ENCODE data around the gene DAAM2.

The DAAM2 gene

DNA sequence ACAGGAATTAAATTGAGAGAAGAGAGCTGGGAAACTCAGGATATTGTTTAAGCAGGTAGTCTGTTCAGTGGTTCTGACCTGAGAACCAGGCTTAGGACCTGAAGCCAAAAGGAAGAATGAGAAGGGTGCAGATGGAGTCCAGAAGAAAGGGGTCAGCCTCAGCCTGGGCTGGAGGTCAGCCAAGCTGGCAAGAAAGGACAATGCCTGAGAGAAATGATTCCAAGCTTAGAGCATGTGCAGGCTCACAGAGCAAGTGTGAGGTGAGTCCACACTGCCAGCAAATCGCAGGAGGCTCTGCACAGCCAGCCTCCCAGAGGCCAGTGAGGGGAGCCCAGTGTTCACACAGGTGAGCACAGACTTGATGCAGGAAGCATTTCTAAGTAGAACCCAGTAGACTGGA lies 47.3 kb downstream of the DAAM2 start:
- Mint-ChIP-seq H3K27me3 (peaks cover 39% of the 10 kb centered on the region), H3K4me3 (no peak overlapping the region), H3K36me3 (ENCODE audit: low read depth) (no peaks in the 10 kb centered on the region), H3K4me1 (ENCODE audit: low read depth) (no peaks in the 10 kb centered on the region), H3K27ac (no peak overlapping the region), H3K9me3 (no peaks in the 10 kb centered on the region)
- no peak for DNase-seq

DNA sequence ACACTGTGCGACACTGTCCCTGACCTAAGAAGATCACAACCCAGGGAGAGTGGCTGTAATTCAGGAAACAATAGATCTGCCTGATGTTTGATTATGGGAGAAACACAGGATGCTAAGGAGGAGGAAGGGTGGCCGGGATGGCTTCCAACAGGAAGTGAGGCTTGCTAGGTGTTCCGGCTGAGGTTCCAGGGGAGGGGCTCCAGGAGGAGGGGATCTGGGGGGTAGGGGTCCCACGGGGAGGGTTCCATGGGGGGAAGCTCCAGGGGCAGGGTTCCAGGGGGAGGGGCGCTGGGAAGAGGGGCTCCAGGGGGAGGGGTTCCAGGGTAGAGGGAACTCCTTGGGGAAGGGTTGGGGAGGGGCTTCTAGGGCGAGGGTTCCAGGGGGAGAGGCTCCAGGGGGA lies 48.6 kb downstream of the DAAM2 start:
- Mint-ChIP-seq H3K36me3 (ENCODE audit: low read depth) (no peaks in the 10 kb centered on the region), H3K9me3 (no peaks in the 10 kb centered on the region), H3K4me3 (no peak overlapping the region), H3K4me1 (ENCODE audit: low read depth) (no peaks in the 10 kb centered on the region), H3K27me3 (peaks cover 35% of the 10 kb centered on the region), H3K27ac (no peak overlapping the region)
- DNase-seq, result no peak

DNA sequence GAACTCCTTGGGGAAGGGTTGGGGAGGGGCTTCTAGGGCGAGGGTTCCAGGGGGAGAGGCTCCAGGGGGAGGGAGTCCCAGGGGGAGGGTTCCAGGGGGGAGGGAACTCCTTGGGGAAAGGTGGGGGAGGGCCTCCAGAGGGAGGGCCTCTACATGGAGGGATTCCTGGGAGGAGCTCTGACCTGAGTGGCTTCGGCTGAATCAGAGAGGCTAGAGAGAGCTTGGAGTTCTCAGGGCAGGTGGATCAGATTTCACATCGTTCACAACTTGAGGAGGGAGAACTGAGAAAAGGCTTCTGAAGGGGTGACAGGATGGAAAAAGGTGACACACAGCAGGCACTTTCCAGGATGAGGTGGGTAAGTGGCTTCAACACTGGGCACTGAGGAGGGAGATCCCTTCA lies 49.1 kb downstream of the DAAM2 start:
- Mint-ChIP-seq H3K27ac (no peak overlapping the region), H3K4me1 (ENCODE audit: low read depth) (no peaks in the 10 kb centered on the region), H3K27me3 (peaks cover 35% of the 10 kb centered on the region), H3K9me3 (no peaks in the 10 kb centered on the region), H3K36me3 (ENCODE audit: low read depth) (no peaks in the 10 kb centered on the region), H3K4me3 (no peak overlapping the region)
- DNase-seq, result no peak

DNA sequence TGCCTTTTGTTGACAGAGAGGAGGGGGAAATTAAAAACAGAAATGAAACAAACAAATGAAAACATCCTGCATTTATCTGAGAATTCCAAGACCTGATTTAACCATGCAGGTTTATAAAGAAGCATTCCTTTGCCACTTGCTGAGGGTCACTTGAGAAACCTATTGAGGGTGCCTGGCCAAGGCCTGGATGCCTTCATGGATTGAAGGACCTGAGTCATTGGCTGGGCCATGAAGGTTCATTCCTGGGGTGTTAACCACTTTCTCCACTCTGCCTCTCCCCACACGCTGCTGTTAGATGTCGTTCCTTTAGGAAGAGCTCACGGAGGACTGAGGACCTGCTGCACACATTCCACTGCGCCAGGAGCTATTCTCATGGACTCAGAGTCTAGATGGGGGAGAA lies 49.7 kb downstream of the DAAM2 start:
- Mint-ChIP-seq H3K9me3 (no peaks in the 10 kb centered on the region), H3K27me3 (peaks cover 34% of the 10 kb centered on the region), H3K27ac (no peak overlapping the region), H3K4me3 (no peak overlapping the region), H3K36me3 (ENCODE audit: low read depth) (no peaks in the 10 kb centered on the region), H3K4me1 (ENCODE audit: low read depth) (no peaks in the 10 kb centered on the region)
- DNase-seq, result no peak

DNA sequence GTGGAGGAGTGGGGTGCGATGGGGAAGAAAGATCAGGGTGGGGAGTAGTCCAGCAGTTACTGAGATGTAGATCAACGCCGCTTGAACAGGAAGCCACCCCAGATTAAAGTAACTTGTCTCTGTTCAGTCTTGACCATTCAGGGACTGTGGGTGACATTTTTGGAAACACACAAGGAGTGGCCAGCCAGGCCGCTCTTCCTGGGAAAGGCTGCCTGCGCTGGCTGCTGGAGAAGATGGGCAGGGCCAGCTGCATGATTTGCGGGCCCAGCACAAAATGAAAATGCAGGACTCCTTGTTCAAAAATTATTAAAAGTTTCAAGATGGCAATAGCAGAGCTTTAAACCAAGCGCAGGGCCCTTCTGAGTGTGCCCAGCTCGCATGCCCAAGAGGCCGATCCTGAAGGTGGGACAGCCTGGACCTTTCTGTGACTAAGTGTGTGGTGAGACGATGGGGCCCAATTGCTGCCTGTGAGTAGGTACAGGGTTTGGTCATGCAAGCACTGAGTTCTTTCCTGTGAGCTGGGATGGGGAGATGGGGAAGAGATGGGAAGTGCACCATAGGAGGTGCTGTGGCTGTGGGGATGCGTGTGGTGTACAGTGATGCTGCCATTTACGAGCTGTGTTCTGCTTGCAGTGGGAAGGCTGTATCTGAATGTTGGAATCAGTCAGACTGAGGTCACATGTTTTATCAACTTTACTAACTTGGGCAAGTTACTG lies 51.3 kb downstream of the DAAM2 start:
- Mint-ChIP-seq H3K4me3 (no peak overlapping the region), H3K27ac (no peak overlapping the region), H3K9me3 (no peaks in the 10 kb centered on the region), H3K27me3 (peaks cover 22% of the 10 kb centered on the region), H3K4me1 (ENCODE audit: low read depth) (no peaks in the 10 kb centered on the region), H3K36me3 (ENCODE audit: low read depth) (no peaks in the 10 kb centered on the region)
- no peak for DNase-seq

DNA sequence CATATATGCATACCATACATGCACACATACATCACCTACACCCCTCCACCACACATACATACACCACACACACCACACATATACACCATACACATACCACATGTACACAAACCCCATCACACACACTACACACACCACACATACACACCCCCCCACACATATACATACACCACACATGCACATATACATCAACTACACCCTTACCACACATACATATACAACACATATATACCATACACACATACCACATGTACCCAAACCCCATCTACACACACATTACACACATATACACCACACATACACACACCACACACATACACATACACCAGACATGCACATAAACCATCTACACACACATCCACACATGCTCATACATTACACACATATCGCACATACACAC lies 52.7 kb downstream of the DAAM2 start:
- no peaks in the 10 kb centered on the region for H3K36me3 Mint-ChIP-seq (ENCODE audit: low read depth)
- no peaks in the 10 kb centered on the region for H3K9me3 Mint-ChIP-seq
- no peaks in the 10 kb centered on the region for H3K4me1 Mint-ChIP-seq (ENCODE audit: low read depth)
- peaks cover 11% of the 10 kb centered on the region for H3K27me3 Mint-ChIP-seq
- no peak overlapping the region for H3K4me3 Mint-ChIP-seq
- DNase-seq, result no peak
- H3K27ac Mint-ChIP-seq, result no peak overlapping the region

DNA sequence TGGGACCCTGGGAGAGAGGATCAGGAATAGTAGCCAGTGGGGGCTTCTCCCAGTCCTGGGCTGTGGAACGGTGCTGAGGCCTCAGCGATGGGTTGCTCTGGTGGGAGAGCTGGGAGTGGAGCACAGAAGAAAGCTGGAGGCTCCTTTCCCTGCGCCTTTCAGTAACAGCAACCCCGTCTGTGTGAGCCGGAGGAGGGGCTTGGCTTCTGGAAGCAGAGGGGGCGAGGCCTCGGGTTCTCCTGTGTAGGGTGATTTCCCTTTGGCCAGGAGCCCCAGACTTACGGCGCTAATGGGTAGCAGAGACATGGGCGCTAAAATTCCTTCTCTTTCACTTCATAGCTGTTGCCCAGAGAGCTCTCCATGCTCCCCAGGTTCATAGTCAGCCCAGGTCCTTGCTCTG lies 55.0 kb downstream of the DAAM2 start:
- H3K9me3 Mint-ChIP-seq, result no peaks in the 10 kb centered on the region
- H3K27me3 Mint-ChIP-seq, result peaks cover 9% of the 10 kb centered on the region
- no peak for DNase-seq
- H3K36me3 Mint-ChIP-seq (ENCODE audit: low read depth), result no peaks in the 10 kb centered on the region
- H3K27ac Mint-ChIP-seq, result no peak overlapping the region
- H3K4me3 Mint-ChIP-seq, result no peak overlapping the region
- no peaks in the 10 kb centered on the region for H3K4me1 Mint-ChIP-seq (ENCODE audit: low read depth)

DNA sequence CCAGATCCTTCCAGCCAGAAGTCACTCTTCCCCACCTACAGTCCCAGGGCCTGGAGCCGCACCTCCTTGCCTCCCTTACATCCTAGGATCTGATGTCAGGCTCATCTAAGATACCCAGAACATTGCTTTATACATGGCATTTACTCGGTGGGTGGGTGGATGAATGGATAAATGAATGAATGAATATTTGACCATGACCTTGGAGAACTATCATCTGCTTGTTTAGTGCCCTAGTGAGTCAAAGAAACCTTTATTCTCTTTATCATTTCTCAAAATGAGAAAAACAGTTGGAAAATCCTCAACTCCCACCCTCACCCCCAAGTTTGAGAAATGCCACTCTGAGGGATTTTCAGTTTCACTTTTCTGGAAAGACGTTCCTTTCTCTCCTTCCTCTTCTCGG lies 56.0 kb downstream of the DAAM2 start:
- no peak overlapping the region for H3K4me3 Mint-ChIP-seq
- no peaks in the 10 kb centered on the region for H3K36me3 Mint-ChIP-seq (ENCODE audit: low read depth)
- DNase-seq, result no peak
- H3K27me3 Mint-ChIP-seq, result peaks cover 9% of the 10 kb centered on the region
- H3K9me3 Mint-ChIP-seq, result no peaks in the 10 kb centered on the region
- no peak overlapping the region for H3K27ac Mint-ChIP-seq
- H3K4me1 Mint-ChIP-seq (ENCODE audit: low read depth), result no peaks in the 10 kb centered on the region

DNA sequence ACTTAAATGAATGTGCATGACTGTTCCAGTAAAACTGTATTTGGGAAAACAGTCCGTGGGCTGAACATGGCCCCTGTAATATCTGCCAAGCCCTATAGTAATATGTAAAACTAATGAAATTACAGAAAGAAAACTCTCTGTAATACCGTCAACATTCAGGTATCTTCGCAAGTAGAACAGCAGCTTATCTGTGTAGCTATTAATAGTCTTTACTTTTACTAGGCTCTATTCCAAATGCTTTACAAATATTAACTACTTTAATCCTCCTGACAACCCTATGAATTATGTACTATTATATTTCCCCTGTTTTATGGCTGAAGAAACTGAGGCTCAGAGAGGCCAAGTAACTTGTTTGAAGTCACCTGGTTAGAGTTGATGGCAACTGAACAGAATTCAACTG lies 57.1 kb downstream of the DAAM2 start:
- no peaks in the 10 kb centered on the region for H3K36me3 Mint-ChIP-seq (ENCODE audit: low read depth)
- DNase-seq, result no peak
- no peaks in the 10 kb centered on the region for H3K4me1 Mint-ChIP-seq (ENCODE audit: low read depth)
- H3K27me3 Mint-ChIP-seq, result peaks cover 9% of the 10 kb centered on the region
- no peak overlapping the region for H3K27ac Mint-ChIP-seq
- H3K4me3 Mint-ChIP-seq, result no peak overlapping the region
- no peaks in the 10 kb centered on the region for H3K9me3 Mint-ChIP-seq

DNA sequence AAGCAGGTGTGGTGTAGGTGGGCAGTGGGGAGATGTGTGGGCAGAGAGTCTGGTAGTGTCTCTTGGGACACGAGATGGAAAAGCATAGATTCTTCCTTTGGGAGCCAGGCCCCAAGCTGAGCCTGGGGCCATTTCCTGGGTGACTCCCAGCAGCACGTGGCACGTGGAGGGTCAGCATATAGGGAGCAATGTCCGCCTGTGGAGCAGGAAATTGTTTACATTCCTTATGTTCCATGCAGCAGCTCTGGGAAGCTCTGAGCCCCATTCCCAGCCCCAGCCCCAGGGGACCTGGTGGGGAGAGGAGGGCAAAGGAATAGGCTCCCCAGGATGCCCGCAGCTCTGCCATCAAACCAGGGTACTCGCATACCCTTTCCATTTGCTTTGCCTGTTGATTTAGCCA lies 57.6 kb downstream of the DAAM2 start:
- no peak for DNase-seq
- no peaks in the 10 kb centered on the region for H3K36me3 Mint-ChIP-seq (ENCODE audit: low read depth)

DNA sequence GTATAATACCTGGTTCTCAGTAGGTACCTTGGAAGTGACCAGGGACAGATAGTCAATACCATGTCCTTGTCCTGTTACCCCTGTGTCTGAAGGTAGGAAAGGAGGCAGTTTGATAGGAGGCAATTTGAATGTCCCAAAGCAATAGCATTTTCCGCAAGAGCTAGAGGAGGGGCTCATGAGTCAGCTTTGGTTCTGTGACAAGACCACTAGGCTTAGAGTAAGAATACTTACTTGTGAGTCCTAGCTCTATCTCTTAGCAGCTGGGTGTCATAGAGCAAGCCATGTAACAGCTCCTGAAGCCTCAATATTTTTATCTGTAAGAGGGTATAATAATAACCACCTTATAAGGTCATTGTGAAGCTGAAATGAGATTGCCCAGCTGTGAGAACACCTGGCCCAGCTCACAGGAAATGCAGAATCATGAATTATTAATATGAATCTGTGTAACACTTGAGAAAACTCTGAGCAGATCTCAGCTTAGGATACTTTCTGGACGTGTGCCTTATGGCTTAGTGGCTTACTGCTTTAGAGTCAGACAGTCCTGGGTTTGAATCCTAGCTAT lies 58.6 kb downstream of the DAAM2 start:
- H3K9me3 Mint-ChIP-seq, result no peaks in the 10 kb centered on the region
- H3K36me3 Mint-ChIP-seq (ENCODE audit: low read depth), result no peaks in the 10 kb centered on the region
- H3K27me3 Mint-ChIP-seq, result peaks cover 9% of the 10 kb centered on the region
- H3K4me1 Mint-ChIP-seq (ENCODE audit: low read depth), result no peaks in the 10 kb centered on the region
- no peak overlapping the region for H3K4me3 Mint-ChIP-seq
- no peak for DNase-seq
- no peak overlapping the region for H3K27ac Mint-ChIP-seq

More for the DNA sequence above, 57.6 kb downstream of the DAAM2 start:
- Mint-ChIP-seq H3K4me3 (no peak overlapping the region), H3K27ac (no peak overlapping the region), H3K4me1 (ENCODE audit: low read depth) (no peaks in the 10 kb centered on the region), H3K27me3 (peaks cover 9% of the 10 kb centered on the region), H3K9me3 (no peaks in the 10 kb centered on the region)

DNA sequence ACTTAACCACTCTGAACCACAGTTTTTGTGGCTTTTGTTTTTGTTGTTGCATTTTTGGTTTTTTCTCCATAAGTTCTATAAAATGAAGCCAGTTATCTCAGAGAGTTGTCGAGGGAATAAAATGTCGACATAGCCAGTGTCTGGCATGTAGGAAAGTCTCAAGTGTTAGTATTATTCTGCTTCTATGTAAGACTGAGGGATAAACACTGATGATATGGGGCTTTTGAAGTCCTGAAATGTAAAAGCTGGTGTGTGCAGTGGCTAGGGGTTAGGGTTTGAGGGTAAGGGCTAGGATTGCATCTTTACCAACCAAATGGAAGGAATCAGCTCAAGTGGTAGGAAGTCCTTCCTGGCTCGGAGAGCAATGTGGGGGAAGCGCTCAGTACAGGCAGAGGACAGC lies 59.2 kb downstream of the DAAM2 start:
- Mint-ChIP-seq H3K27ac (no peak overlapping the region), H3K36me3 (ENCODE audit: low read depth) (no peaks in the 10 kb centered on the region), H3K4me1 (ENCODE audit: low read depth) (no peaks in the 10 kb centered on the region), H3K4me3 (no peak overlapping the region), H3K27me3 (peaks cover 9% of the 10 kb centered on the region), H3K9me3 (no peaks in the 10 kb centered on the region)
- no peak for DNase-seq

DNA sequence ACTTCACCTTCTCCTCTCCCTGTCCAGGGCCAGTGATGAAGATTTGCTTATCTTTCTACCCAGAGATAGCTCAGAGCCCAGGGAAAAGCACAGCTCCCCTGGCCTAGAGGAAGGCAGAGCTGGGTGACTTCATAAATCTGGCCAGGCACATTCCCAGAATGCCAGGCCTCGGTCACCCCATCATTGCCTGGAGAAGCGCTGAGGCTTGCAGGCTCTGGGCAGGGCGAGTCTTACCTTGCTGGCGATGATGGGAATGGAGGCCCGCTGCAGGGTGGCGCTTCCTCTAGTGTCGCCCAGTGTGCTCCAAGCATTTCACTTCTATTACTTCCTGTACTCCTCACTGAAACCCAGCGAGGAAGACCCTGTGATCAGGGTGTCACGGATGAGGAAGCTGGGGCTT lies 60.1 kb downstream of the DAAM2 start:
- H3K27ac Mint-ChIP-seq, result no peak overlapping the region
- H3K4me1 Mint-ChIP-seq (ENCODE audit: low read depth), result no peaks in the 10 kb centered on the region
- no peak for DNase-seq
- H3K9me3 Mint-ChIP-seq, result no peaks in the 10 kb centered on the region
- H3K27me3 Mint-ChIP-seq, result peaks cover 15% of the 10 kb centered on the region
- no peak overlapping the region for H3K4me3 Mint-ChIP-seq
- no peaks in the 10 kb centered on the region for H3K36me3 Mint-ChIP-seq (ENCODE audit: low read depth)

DNA sequence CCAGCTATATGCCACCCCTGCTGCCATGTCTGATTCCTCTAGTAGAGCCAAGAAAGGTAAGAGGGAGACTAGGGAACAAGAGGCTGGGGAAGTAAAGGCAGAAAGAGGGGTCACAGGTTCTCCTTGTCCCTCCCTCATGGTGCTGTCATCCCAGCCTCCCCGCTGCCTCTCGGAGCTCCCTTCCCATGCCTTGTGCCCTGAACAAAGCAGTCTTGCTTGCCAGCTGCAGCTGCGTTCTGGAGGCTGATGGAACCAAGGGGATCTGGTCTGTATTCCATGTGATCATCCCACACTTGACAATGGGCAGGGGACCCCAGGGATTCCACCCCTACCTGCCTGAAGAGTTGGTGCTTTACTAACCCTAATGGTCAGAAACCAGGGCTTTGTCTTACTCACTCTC lies 61.4 kb downstream of the DAAM2 start:
- Mint-ChIP-seq H3K27me3 (peaks cover 23% of the 10 kb centered on the region), H3K27ac (no peak overlapping the region), H3K4me3 (no peak overlapping the region), H3K9me3 (no peaks in the 10 kb centered on the region), H3K36me3 (ENCODE audit: low read depth) (no peaks in the 10 kb centered on the region), H3K4me1 (ENCODE audit: low read depth) (no peaks in the 10 kb centered on the region)
- DNase-seq, result no peak

DNA sequence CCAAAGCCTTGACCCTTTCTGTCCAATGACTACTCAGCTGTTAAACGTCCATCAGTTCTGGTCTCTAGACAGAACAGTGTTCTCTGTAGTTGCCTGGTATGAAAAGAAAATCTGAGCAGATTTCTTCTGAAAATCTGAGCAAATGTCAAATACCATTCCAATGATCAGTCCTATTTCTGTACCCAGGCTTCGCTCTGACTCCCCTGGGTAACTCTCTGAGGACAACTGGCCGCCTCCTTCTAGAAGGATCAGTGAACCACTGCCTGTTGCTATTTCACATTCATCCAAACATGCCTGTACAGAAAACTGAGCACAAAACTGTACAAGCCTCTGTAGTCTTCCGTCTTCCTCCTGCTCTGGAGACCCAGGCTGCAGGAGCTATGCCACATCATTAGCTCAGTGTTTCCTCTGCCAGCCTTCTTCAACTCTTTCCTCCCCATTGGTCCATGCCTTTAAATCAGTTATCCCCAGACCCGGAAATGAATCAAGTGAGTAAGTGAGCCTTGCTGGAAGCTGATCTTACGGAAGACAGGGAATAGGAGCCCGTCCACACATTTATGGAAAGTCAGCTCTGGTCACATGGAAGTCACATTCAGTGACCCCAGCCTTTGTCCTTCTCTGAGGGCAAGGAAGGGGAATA lies 63.3 kb downstream of the DAAM2 start:
- no peaks in the 10 kb centered on the region for H3K36me3 Mint-ChIP-seq (ENCODE audit: low read depth)
- DNase-seq, result no peak
- H3K27ac Mint-ChIP-seq, result no peak overlapping the region
- H3K4me3 Mint-ChIP-seq, result no peak overlapping the region
- H3K27me3 Mint-ChIP-seq, result peaks cover 21% of the 10 kb centered on the region
- H3K4me1 Mint-ChIP-seq (ENCODE audit: low read depth), result no peaks in the 10 kb centered on the region
- no peaks in the 10 kb centered on the region for H3K9me3 Mint-ChIP-seq
